Stomach (tissue), 9 donors: ENCODE data around the gene C19orf85. TPM values are rescaled to one million over a fixed set of nuclear protein-coding genes. Genes with fewer than 3 reads are reported as not detected.

ENCODE experiments used
- DNase-seq, 2 donors: peaks; one replicate each; pipeline versions ENCODE4 v3.0.0 to v3.0.0-alpha.2; 2013 to 2019
- H3K27ac ChIP-seq, 5 donors: fragments of 200-600 bp in 4 of 5; sonication (generic) in 4 of 5; one replicate each; pipeline ENCODE4 v1.5.1; 2013 to 2019; ENCODE audit warnings: mild to moderate bottlenecking in 1 of 5, moderate library complexity in 1 of 5
- H3K27me3 ChIP-seq, 3 donors: fragments of 200-600 bp; sonication (generic); one replicate each; pipeline ENCODE4 v1.5.1; 2017 to 2019; ENCODE audit warnings: mixed run types in 1 of 3
- H3K36me3 ChIP-seq, 4 donors: fragments of 200-600 bp; sonication (generic); 1 replicate in 3 of 4; 2 replicates in 1 of 4; pipeline ENCODE4 v1.5.1; 2016 to 2019
- H3K4me1 ChIP-seq, 4 donors: fragments of 200-600 bp; sonication (generic); one replicate each; pipeline ENCODE4 v1.5.1; 2016 to 2019
- H3K4me3 ChIP-seq, 4 donors: fragments of 200-600 bp; sonication (generic) in 3 of 4; one replicate each; pipeline ENCODE4 v1.5.1; 2016 to 2019; ENCODE audit warnings: mild to moderate bottlenecking in 1 of 4
- H3K9me3 ChIP-seq, 4 donors: fragments of 200-600 bp; sonication (generic); one replicate each; pipeline ENCODE4 v1.5.1; 2016 to 2019
- CTCF ChIP-seq, 7 experiments: fragments of 450-650 bp in 4 of 7; fragments of 200-600 bp in 3 of 7; sonication (generic) in 3 of 7; IDR thresholded peaks; one replicate each; pipeline ENCODE4 v1.5.1; 2016 to 2019; ENCODE audit warnings: antibody characterized with exemption in 7 of 7, control low read depth in 2 of 7, mild to moderate bottlenecking in 1 of 7
- EP300 ChIP-seq: sonication (generic); formaldehyde crosslinking; IDR thresholded peaks from one replicate; pipeline ENCODE4 v1.6.1; 2017; ENCODE audit warnings: antibody characterized with exemption
- POLR2A ChIP-seq, 4 donors: fragments of 450-650 bp; IDR thresholded peaks; one replicate each; pipeline ENCODE4 v1.6.1; 2016; ENCODE audit warnings: antibody characterized with exemption in 4 of 4, control low read depth in 2 of 4, mild to moderate bottlenecking in 1 of 4, moderate library complexity in 1 of 4
- POLR2AphosphoS5 ChIP-seq, 3 donors: sonication (generic); formaldehyde crosslinking; IDR thresholded peaks; one replicate each; pipeline ENCODE4 v1.6.1; 2016; ENCODE audit warnings: antibody characterized with exemption in 3 of 3
- WGBS, 5 donors: extraction: QIAGEN DNeasy Blood & Tissue Kit in 3 of 5; methylation state at CpG; one replicate each; pipeline versions ENCODE4 v1.1.5 to v1.1.7; 2013 to 2018; 5-methylcytosine and 5-hydroxymethylcytosine counted together
- intact Hi-C: fragments of 100-400 bp; cut with DNase I; formaldehyde crosslinking; loops from one replicate; pipeline ENCODE4 v1.15.1; 2023; ENCODE audit warnings: low total_unique reads
- polyA plus RNA-seq, 3 donors: library from polyadenylated mRNA; stranded (reverse); fragments of 200-250 nt; gene quantifications; one replicate each; pipeline ENCODE4 v1.2.3, GENCODE V29; 2013
- total RNA-seq, 5 donors: library from RNA; depleted of rRNA; stranded (reverse); fragments of >200 nt; gene quantifications; one replicate each; pipeline versions ENCODE4 v1.1.0 to v1.2.3, GENCODE V29; 2014 to 2016
- donor health status: healthy with polysubstance abuse.
- donor health status: Bipolar disorder and iron deficiency.
- donor health status: healthy.

C19orf85 gene
- total and polyA plus RNA-seq, 8 donors: 0.23 TPM; not detected in 7

- peaks cover 12 to 39% (median 32%) of the 10 kb centered on the region in 4 donors for H3K36me3 ChIP-seq
- H3K27ac ChIP-seq: peak within 1 kb of the TSS; percentile 79 to 96 (median 85)
- 2 to 3% (median 2%) methylated on average over 13 to 78 of the region's 78 CpGs for WGBS, 5 donors
- peak within 1 kb of the TSS; percentile 55 to 66 (median 60) for H3K4me3 ChIP-seq
- TF ChIP-seq POLR2AphosphoS5 (IDR thresholded peaks at IDR 0.05) (peak in 1 of 3 donors; percentile 33), EP300 (no peak)
- H3K27me3 ChIP-seq: peaks cover 0 to 34% (median 10%) of the 10 kb centered on the region in 3 donors
- peak; percentile 45 to 93 for DNase-seq
- H3K9me3 ChIP-seq: no peaks in the 10 kb centered on the region
- intact Hi-C loops: no loop called here
- peaks cover 36 to 65% (median 51%) of the 10 kb centered on the region in 4 donors for H3K4me1 ChIP-seq
Observed at GRCh38 chr19:55484593-55485438, 20.3 kb upstream of the C19orf85 start, which contains the start of gene NAT14. Gene NAT14 (plus strand): TSS chr19:55485188. CDS start chr19:55485709, 521 bp downstream.

- 76 to 81% (median 80%) methylated on average over 33 to 46 of the region's 46 CpGs for WGBS, 5 donors
- H3K36me3 ChIP-seq: peaks cover 12 to 39% (median 32%) of the 10 kb centered on the region in 4 donors
- no peak for DNase-seq
Observed at GRCh38 chr19:55483706-55484592, 19.4 kb upstream of the C19orf85 start.

GRCh38 chr19:55482967-55483705 lies 18.6 kb upstream of the C19orf85 start:
- no peak for DNase-seq
- peaks cover 39 to 60% (median 50%) of the 10 kb centered on the region in 4 donors for H3K4me1 ChIP-seq
- no peaks in the 10 kb centered on the region for H3K9me3 ChIP-seq
- no peak overlapping the region for H3K4me3 ChIP-seq
- no peak overlapping the region for H3K27ac ChIP-seq
- peaks cover 12 to 39% (median 32%) of the 10 kb centered on the region in 4 donors for H3K36me3 ChIP-seq
- 92 to 96% (median 95%) methylated on average over 42 to 47 of the region's 47 CpGs for WGBS, 5 donors
- TF ChIP-seq POLR2AphosphoS5 (IDR thresholded peaks at IDR 0.05): no peak
- no peak for TF ChIP-seq EP300
- no peak for TF ChIP-seq CTCF (IDR thresholded peaks at IDR 0.05)
- TF ChIP-seq POLR2A (IDR thresholded peaks at IDR 0.05): no peak
- intact Hi-C loops: no loop called here
- H3K27me3 ChIP-seq: peaks cover 0 to 23% (median 3%) of the 10 kb centered on the region in 3 donors

More at GRCh38 chr19:55483706-55484592, 19.4 kb upstream of the C19orf85 start:
- Histone ChIP-seq H3K4me3 (peak overlapping the region; percentile 55 to 66 (median 60)), H3K27me3 (peaks cover 0 to 26% (median 4%) of the 10 kb centered on the region in 3 donors), H3K9me3 (no peaks in the 10 kb centered on the region), H3K4me1 (peaks cover 36 to 60% (median 48%) of the 10 kb centered on the region in 4 donors), H3K27ac (peak overlapping the region in 4 of 5 donors; percentile 85 to 96 (median 88))
- intact Hi-C loops: no loop called here
- TF ChIP-seq POLR2AphosphoS5 (IDR thresholded peaks at IDR 0.05): no peak
- no peak for TF ChIP-seq CTCF (IDR thresholded peaks at IDR 0.05)
- no peak for TF ChIP-seq POLR2A (IDR thresholded peaks at IDR 0.05)
- no peak for TF ChIP-seq EP300

DNA sequence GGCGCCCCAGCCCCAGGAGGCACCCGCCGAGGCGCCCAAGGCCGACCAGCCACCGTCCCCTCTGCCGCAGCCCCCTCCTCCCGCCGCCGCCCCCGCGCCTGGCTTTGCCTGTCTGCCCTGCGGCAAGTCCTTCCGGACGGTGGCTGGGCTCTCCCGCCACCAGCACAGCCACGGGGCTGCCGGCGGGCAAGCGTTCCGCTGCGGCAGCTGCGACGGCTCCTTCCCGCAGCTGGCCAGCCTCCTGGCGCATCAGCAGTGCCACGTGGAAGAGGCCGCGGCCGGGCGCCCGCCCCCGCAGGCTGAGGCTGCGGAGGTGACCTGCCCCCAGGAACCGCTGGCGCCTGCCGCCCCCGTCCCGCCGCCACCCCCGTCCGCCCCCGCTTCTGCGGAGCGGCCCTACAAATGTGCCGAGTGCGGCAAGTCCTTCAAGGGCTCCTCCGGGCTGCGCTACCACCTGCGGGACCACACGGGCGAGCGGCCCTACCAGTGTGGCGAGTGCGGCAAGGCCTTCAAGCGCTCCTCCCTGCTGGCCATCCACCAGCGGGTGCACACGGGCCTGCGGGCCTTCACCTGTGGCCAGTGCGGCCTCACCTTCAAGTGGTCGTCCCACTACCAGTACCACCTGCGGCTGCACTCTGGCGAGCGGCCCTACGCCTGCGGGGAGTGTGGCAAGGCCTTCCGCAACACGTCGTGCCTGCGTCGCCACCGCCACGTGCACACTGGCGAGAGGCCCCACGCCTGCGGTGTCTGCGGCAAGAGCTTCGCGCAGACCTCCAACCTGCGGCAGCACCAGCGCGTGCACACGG lies 17.8 kb upstream of the C19orf85 start:
- H3K27me3 ChIP-seq: peaks cover 0 to 23% (median 3%) of the 10 kb centered on the region in 3 donors
- intact Hi-C loops: no loop called here
- no peak overlapping the region for H3K4me3 ChIP-seq
- no peak for TF ChIP-seq CTCF (IDR thresholded peaks at IDR 0.05)
- no peak for TF ChIP-seq EP300
- no peak for TF ChIP-seq POLR2A (IDR thresholded peaks at IDR 0.05)
- TF ChIP-seq POLR2AphosphoS5 (IDR thresholded peaks at IDR 0.05): no peak
- no peaks in the 10 kb centered on the region for H3K9me3 ChIP-seq
- no peak overlapping the region for H3K27ac ChIP-seq
- H3K4me1 ChIP-seq: peaks cover 43 to 60% (median 51%) of the 10 kb centered on the region in 4 donors
- peak in 1 of 2 donors; percentile 9 for DNase-seq
- H3K36me3 ChIP-seq: peaks cover 12 to 39% (median 32%) of the 10 kb centered on the region in 4 donors
- 86 to 95% (median 92%) methylated on average over 52 to 83 of the region's 83 CpGs for WGBS, 5 donors
